Right hindlimb (tissue), 1 donor: ENCODE data around the gene MIPOL1.

ENCODE experiments used
- DNase-seq: peaks from one replicate; pipeline ENCODE4 v3.0.0-alpha.2; 2018

The MIPOL1 gene

DNA sequence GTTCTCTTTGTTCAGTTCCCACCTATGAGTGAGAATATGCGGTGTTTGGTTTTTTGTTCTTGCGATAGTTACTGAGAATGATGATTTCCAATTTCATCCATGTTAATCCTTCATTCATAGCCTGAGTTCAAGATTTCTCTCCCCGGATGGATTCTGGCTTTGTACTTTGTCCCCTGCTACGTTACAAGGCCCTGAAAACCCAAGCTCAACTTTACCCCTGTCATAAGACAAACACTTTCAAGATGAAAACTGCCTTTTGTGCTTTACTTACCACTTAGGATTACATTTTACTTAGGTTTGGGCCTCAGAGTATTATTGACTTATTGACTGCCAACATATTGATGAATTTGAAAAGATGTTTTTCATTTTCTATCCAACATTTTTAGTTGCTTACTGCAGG is 361.0 kb downstream of the MIPOL1 start:
- no peak for DNase-seq

- no peak for DNase-seq
Measured at GRCh38 chr14:37559386-37559785, 361.6 kb downstream of the MIPOL1 start.

GRCh38 chr14:37563189-37563588 is 365.5 kb downstream of the MIPOL1 start:
- DNase-seq, result no peak

DNA sequence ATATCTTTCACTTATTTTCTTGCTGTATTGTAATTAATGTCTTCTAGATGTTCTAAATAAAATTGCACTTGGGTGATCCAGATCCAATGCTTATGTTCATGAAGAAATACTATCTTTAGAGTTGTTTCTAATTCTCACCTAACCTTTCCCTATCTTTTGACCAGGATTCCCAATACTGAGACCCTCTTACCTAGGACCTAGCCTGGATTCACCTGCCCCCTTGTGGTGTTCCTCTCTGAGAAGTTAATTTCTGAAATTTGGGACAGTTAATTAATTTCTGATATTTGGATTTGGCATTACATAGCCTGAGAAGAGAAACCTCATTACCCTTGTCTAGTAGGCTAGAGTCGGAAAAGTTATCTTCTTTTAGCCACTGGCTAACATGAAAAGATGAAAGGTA is 367.8 kb downstream of the MIPOL1 start:
- DNase-seq, result no peak

DNA sequence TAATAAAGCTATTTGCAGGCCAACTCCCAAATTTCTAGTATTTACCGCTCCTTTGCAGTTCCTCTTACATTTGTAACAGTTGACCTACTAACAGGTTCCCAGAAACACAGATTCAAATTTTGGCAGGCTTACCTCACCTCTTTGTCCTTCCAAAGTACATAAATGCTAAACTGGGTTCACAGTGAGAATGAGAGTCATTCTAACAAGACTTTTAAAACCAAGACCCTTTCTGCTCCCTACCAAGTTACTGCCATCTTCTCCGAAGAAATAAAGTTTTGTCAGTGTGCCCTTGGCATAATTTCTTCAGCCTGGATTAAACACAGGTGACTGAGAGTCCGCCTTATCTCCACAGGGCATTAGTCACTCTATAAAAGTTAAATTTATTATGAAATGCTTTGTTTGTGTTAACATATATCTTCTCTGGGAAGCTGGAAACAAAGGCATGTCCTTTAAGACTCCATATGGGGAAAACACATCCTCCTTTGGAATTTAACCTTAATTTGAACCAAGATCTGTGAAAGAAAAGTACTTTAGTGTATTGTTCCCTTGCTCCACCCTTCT is 369.2 kb downstream of the MIPOL1 start:
- DNase-seq, result no peak

DNA sequence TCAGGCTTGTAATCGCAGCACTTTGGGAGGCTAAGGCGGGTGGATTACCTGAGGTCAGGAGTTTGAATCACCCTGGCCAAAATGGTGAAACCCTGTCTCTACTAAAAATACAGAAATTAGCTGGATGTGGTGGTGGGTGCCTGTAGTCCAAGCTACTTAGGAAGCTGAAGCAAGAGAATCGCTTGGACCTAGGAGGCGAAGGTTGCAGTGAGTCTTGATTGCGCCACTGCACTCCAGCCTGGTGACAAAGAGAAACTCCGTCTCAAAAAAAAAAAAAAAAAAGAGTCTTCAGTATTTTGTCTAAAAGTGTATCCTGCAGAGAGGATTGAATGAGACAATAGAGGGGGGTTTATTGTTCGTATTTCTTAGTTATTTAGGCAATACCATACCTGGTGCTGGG is 372.0 kb downstream of the MIPOL1 start:
- DNase-seq, result no peak

- DNase-seq, result no peak
Measured at GRCh38 chr14:37571391-37571790, 373.7 kb downstream of the MIPOL1 start.

DNA sequence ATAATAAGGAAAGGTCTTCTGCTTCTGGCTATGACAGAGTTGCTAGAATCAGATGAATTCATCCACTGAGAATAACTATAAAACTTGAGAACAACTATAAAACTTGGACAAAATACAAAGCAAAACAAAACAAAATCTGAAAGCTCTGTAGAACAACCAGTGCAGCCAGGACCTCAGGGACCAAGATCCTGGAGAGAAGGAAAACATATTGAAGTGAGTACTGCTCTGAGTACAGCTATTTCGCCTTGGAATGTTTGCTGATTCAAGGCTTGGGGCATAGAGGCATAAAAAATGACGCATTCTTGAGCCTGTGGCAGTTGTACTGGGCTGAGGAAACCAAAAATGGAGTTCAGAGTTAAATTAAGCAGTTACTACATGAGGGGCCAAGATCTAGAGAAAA is 375.6 kb downstream of the MIPOL1 start:
- DNase-seq, result no peak

- no peak for DNase-seq
Measured at GRCh38 chr14:37579274-37579673, 381.5 kb downstream of the MIPOL1 start.

GRCh38 chr14:37580146-37580545 is 382.4 kb downstream of the MIPOL1 start:
- DNase-seq, result no peak

- DNase-seq, result no peak
Measured at GRCh38 chr14:37583358-37584210, 385.8 kb downstream of the MIPOL1 start.

DNA sequence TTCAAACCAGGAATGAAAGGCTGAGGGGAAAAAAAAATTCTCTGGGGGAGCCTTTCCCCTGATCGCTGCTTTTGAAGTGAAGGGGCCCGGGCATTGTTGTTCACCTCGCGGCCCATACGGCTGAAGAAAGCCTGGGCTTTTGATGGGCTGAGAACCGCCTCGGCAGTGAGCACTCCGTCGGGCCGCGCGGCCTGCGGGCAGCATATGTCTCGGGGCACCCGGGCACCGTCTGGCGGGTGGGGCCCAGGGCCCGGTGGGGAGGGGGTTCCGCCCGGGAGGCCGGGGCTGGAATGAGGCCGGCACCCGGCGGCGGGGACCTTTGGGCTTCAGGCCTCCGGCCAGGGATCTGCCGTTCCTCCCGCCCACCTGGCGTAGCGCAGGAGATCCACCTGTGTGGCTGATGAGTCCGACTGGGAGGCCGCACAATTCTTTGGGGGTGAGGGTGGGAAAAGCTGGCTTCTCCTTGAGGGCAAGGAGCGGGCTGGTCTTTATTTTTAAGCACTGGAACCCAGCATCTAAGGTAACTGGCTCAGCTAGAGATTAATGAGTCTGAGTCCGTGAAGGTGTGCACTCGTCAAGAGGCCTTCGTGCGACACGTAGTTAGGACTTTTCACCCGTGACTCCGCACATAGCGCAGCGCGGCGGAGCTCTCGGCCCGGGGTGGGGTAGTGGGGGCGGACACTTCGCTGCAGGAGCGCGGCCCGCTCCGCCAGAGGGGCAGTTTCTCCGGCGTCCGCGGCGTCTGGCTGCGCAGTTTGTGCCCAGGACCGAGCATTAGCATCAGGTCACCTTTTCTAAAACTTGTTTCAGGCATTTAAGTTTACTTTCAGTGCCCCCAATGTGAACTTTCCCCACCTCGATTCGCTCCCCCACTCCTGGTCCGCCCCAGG is 386.7 kb downstream of the MIPOL1 start:
- DNase-seq, result no peak

GRCh38 chr14:37585101-37585511 is 387.4 kb downstream of the MIPOL1 start:
- DNase-seq, result no peak

- no peak for DNase-seq
Measured at GRCh38 chr14:37585971-37586796, 388.4 kb downstream of the MIPOL1 start.

GRCh38 chr14:37586797-37587130 is 389.0 kb downstream of the MIPOL1 start:
- DNase-seq, result no peak

DNA sequence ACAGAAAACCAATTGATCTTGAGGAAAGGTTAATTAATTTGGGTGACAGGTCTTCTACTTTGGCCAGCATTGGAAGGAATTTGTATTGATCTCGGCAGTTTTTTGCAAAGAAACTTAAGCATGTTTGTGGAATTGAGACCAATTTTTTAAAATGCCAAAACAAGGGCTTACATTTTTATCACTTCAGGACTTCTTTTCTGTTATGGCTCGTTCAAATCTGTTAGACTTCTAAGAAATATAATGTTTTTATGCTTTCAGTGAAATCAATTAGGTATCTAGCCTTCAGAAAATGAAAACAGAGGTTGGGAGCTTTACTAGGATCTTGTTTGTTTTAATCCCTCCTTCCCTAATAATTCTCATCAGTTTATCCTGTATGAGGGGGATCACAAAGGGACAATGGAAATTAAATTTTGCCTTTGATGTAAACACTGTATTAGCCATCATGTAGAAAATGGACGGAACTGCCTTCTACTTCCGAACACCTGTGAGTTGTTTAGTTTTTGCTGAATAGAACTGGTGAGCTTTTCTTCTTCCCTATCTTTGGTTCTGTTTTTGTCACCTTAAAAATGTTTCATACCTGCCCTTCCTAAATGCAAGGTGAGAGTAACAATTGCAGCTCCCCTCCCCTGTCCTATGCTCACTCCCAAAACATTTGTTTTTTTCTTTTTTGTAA is 389.5 kb downstream of the MIPOL1 start:
- DNase-seq, result no peak

DNA sequence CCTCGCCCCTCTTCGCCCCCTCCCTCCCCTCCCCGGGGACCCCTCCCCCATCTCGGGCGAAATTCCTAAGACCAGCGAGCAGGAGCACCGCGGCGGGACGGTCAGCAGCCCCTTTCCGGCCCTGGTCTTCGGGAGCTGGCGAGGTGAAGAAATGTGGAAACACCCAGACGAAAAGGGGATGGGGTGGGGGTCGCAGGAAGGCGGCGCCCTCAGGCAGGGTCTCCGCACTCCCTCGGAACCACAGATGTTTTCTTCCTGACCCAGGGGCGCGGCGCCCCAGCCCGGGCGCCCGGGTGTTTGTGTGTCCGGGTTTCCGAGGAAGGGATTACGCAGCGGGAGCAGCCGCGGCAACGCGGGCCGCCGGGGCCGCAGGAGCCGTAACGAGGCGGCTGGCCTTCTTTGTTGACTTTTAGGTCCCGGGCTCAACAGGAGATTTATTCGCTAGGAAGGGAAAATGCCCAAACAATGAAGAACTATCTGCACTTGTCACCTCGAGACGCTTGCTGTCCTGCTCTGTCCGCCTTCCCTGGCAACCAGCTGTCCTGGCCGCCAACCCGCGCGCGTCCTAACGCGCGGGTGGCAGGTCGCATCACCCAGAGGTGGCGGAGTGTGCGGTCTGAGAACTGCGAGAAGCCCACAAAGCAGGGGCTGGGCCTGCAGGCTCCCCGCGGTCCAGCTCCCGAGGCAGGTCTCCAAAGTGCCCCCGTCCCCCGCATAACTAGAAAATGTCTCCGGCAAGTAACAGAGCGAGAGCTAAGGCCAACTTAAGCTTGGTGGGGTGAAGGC is 390.3 kb downstream of the MIPOL1 start:
- DNase-seq, result no peak

- DNase-seq, result no peak
Measured at GRCh38 chr14:37588667-37588955, 390.9 kb downstream of the MIPOL1 start.

DNA sequence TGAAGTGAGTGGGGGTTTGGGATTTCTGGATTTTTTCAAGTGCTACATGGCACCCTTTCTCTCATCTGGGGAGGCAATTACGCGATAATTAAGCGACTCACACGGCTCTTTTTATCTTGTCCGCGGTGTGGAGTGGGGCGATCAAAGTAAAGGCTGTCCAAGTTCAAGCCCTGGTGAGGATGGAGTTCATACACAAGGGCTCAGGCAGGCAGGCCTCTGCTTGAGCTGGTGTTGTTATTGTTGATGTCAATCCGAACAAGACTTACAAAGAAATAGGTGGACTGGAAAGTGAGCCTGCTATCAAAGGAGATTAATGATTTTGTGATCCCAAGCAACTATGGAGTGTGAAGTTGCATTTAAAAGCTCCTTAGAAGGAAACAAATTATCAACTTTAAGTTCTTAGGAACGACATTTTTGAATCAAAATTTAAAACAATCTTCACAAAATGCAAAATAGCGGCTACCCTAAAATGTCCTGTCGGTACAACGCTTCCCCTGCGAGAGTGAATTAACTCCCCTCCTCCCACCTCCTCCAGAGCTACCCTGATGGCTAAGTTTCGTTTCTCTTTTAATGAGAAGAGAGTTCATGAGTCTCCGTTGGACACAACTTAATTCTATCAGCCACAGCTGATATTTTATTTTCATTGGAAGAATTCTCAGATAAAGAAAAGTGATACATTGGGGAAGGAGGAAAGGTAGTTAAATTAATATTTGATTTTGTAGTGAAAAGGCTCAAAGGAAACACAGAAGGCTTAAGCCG is 391.4 kb downstream of the MIPOL1 start:
- no peak for DNase-seq

DNA sequence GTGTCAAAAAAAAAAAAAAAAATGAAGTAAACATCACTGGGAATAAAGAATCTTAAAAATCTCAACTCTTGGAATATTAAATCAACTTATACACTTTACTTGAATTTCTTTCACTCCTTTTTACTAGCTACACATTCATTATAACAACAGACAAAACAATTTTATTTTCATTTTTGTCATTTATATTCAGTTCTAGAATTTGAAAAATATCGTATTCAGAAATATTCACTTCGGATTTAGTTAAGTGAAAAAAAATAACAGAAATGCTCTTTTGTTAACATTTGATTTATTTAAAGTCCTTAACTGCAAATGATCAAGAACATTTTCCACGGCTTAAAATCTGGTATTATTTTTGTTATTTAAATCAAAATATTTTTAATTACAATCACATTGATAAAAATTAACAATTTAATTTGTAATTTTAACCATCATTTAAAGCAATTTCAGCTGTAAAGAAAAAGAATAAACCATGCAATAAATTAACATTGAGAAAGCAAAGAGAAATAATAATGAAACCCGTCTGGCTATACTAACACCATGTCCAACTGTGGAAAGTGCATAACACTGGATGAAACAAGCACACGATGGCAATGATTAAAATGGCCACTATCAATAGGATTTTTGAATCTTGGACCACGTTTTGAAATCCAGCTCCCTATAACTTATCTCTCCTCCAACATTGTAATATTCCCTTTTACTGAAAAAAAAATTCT is 392.1 kb downstream of the MIPOL1 start:
- no peak for DNase-seq
